ENCODE results near the gene TMEM250.

- TF ChIP-seq ZNF274 (IDR thresholded peaks at IDR 0.05; ENCODE audit: low read depth, low read length) (no peak), YY1 (IDR thresholded peaks at IDR 0.05; ENCODE audit: insufficient read depth, insufficient read length) (no peak), SUZ12 (IDR thresholded peaks at IDR 0.05; ENCODE audit: extremely low read depth, insufficient read depth, insufficient read length) (no peak)
Observed at GRCh38 chr9:136093346-136093986, 25.2 kb downstream of the TMEM250 start.

Data from NT2/D1 (cell line).